Breast epithelium (tissue), 3 donors: Measurements from ENCODE around the gene NEURL3.

Experiments
- POLR2A ChIP-seq: fragments of 450-650 bp; IDR thresholded peaks from one replicate; pipeline ENCODE4 v1.6.1; 2016; ENCODE audit warnings: antibody characterized with exemption, mild to moderate bottlenecking, moderate library complexity
- POLR2AphosphoS5 ChIP-seq, 3 donors: sonication (generic); formaldehyde crosslinking; IDR thresholded peaks; one replicate each; pipeline ENCODE4 v1.6.1; 2017; ENCODE audit warnings: antibody characterized with exemption in 3 of 3
- TF ChIP-seq, protein P1 (sequence below), 3 donors: fragments of 450-650 bp; IDR thresholded peaks; one replicate each; pipeline ENCODE4 v1.5.1; 2016 to 2017; ENCODE audit warnings: antibody characterized with exemption in 3 of 3, mild to moderate bottlenecking in 3 of 3, moderate library complexity in 3 of 3

DNA sequence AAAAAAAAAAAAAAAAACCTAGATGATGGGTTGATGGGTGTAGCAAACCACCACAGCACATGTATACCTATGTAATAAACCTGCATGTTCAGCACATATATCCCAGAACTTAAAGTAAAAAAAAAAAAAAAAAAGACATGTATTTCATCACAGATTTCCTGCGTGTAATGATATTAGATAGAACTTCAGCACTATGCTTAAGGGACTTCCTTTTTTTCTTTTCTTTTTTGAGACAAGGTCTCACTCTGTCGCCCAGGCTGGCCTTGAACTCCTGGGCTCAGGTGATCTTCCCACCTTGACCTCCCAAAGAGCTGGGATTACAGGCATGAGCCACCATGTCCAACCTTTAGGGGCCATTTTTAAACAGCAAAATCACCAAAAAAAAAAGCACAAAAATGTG, 42.0 kb downstream of the NEURL3 start:
- TF ChIP-seq, protein P1, sequence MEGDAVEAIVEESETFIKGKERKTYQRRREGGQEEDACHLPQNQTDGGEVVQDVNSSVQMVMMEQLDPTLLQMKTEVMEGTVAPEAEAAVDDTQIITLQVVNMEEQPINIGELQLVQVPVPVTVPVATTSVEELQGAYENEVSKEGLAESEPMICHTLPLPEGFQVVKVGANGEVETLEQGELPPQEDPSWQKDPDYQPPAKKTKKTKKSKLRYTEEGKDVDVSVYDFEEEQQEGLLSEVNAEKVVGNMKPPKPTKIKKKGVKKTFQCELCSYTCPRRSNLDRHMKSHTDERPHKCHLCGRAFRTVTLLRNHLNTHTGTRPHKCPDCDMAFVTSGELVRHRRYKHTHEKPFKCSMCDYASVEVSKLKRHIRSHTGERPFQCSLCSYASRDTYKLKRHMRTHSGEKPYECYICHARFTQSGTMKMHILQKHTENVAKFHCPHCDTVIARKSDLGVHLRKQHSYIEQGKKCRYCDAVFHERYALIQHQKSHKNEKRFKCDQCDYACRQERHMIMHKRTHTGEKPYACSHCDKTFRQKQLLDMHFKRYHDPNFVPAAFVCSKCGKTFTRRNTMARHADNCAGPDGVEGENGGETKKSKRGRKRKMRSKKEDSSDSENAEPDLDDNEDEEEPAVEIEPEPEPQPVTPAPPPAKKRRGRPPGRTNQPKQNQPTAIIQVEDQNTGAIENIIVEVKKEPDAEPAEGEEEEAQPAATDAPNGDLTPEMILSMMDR (IDR thresholded peaks at IDR 0.05), result no peak
- TF ChIP-seq POLR2A (no peak), POLR2AphosphoS5 (IDR thresholded peaks at IDR 0.05) (no peak)
